Measurements from ENCODE around the gene ULK4. TPM values are rescaled to one million over a fixed set of nuclear protein-coding genes. Genes with fewer than 3 reads are reported as not detected.

ULK4 gene
- total and polyA plus RNA-seq, 9 of the 15 experiments (the other 6 are each of a cell fraction or from before 2014, with no cell fraction given) = 3.0 to 5.9 (median 3.5) TPM

- intact Hi-C loops (cut with micrococcal nuclease) = no loop called here
- Histone ChIP-seq H3K4me1 (replicated peaks in 1 of 2; ENCODE audit: control insufficient read depth in 2 of 2, insufficient read depth in 2 of 2, low read length in 2 of 2) (no peaks in the 10 kb centered on the region), H3K9me3 (replicated peaks; ENCODE audit: control insufficient read depth, insufficient read depth, low read depth, low read length) (no peaks in the 10 kb centered on the region), H3K27me3 (ENCODE audit: control insufficient read depth in 2 of 2, insufficient read depth in 2 of 2, low read length in 2 of 2) (peaks cover 14 to 15% of the 10 kb centered on the region in 2 experiments; a peak in 4 of 5 replicates), H3K79me2 (ENCODE audit: control insufficient read depth, insufficient read depth, low read length) (no peaks in the 10 kb centered on the region), H3K9ac (ENCODE audit: insufficient read depth in 1 of 2, low read depth in 2 of 2, low read length in 2 of 2) (no peak overlapping the region), H2AFZ (ENCODE audit: low read depth, low read length) (no peak overlapping the region), H3K4me3 (no peak overlapping the region), H3K9me1 (ENCODE audit: control insufficient read depth, insufficient read depth, low read length) (no peaks in the 10 kb centered on the region), H3K27ac (ENCODE audit: extremely low read depth, low read depth, low read length) (no peak overlapping the region), H3K36me3 (ENCODE audit: control insufficient read depth, insufficient read depth, low read length) (no peaks in the 10 kb centered on the region), H4K20me1 (replicated peaks; ENCODE audit: control insufficient read depth, insufficient read depth, low read length) (0 out of 2 replicates have a peak, but pooled peaks cover 2% of the 10 kb centered on the region), H3K4me2 (ENCODE audit: insufficient read depth, low read length) (no peak overlapping the region)
- in situ Hi-C loops (cut with MboI) = no loop called here
- ATAC-seq (no peak), FAIRE-seq (no peak), DNase-seq (ENCODE audit: extremely low read depth in 1 of 4, low spot score in 3 of 4) (no peak)
- BruUV-seq (replicated peaks) = no TSS peak
- CTCF ChIA-PET (ENCODE audit: low intra/inter-chr PET ratio) = no interaction called here
- POLR2A ChIA-PET = no interaction called here
- 0% methylated on average over 2 of the region's 2 CpGs for WGBS (ENCODE audit: insufficient coverage, low coverage, missing lambda C conversion rate)
- TF ChIP-seq HDAC3 (IDR thresholded peaks at IDR 0.05; ENCODE audit: borderline replicate concordance, partially characterized antibody) (no peak), POU5F1 (IDR thresholded peaks at IDR 0.05; ENCODE audit: borderline replicate concordance, low read depth, low read length, partially characterized antibody) (no peak), XRCC3 (IDR thresholded peaks at IDR 0.05) (no peak), HMGN3 (IDR thresholded peaks at IDR 0.05; ENCODE audit: borderline replicate concordance, extremely low read depth, insufficient read length, low read depth, low read length) (no peak), CBX8 (IDR thresholded peaks at IDR 0.05; ENCODE audit: borderline replicate concordance, extremely low read depth, low read depth, low read length, poor library complexity, severe bottlenecking) (no peak), NR1H2 (CRISPR knock-in tag; IDR thresholded peaks at IDR 0.05) (no peak), KLF1 (tag; IDR thresholded peaks at IDR 0.05) (no peak), ASH1L (IDR thresholded peaks at IDR 0.05; ENCODE audit: borderline replicate concordance, low read depth, partially characterized antibody) (no peak), PCBP2 (IDR thresholded peaks at IDR 0.05; ENCODE audit: low read depth, low read length, poor library complexity, severe bottlenecking) (no peak), ADNP (tag; IDR thresholded peaks at IDR 0.05) (no peak), MTA1 (IDR thresholded peaks at IDR 0.05; ENCODE audit: borderline replicate concordance) (no peak), BMI1 (IDR thresholded peaks at IDR 0.05; ENCODE audit: low read length) (no peak)
- TF ChIP-seq, protein P1, sequence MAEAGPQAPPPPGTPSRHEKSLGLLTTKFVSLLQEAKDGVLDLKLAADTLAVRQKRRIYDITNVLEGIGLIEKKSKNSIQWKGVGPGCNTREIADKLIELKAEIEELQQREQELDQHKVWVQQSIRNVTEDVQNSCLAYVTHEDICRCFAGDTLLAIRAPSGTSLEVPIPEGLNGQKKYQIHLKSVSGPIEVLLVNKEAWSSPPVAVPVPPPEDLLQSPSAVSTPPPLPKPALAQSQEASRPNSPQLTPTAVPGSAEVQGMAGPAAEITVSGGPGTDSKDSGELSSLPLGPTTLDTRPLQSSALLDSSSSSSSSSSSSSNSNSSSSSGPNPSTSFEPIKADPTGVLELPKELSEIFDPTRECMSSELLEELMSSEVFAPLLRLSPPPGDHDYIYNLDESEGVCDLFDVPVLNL (CRISPR knock-in tag; IDR thresholded peaks at IDR 0.05; ENCODE audit: low read depth) = no peak
Observed at GRCh38 chr3:41290306-41290705, 671.6 kb downstream of the ULK4 start.

Measured in K562 (cell line).